HG03039 (cell line): Measurements from ENCODE around the gene OR5D18.
"Not testable (repeated sequence)": the region's sequence is repeated elsewhere in the genome, so short reads cannot be mapped to it uniquely, and the experiment has no call there.

Source experiments
- ATAC-seq: cut with Tn5 transposase; IDR thresholded peaks from one replicate; pipeline ENCODE4 v1.9.1; 2021; ENCODE audit warnings: mild to moderate bottlenecking, moderate library complexity; ENCODE audit not compliant: unreplicated experiment

The OR5D18 gene

DNA sequence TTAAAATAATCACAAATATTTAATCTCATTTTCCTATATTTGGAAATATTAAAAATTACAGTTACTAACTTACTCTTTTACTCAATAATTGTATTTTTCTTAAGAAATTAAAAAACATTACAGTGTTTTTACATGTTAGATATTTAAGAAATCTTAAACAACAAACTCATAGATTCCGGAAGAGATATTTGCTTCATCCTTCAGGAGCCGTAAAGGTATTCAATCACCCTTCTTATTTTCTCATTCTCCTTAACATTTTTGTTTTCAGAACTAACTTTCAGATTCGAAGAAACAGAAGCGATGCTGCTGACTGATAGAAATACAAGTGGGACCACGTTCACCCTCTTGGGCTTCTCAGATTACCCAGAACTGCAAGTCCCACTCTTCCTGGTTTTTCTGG, at the start of gene OR5D18:
OR5D18 (plus strand) TSS at position 301 of the 400 bp plus-strand sequence; CDS start at position 301, 0 bp downstream.
- no peak for ATAC-seq

DNA sequence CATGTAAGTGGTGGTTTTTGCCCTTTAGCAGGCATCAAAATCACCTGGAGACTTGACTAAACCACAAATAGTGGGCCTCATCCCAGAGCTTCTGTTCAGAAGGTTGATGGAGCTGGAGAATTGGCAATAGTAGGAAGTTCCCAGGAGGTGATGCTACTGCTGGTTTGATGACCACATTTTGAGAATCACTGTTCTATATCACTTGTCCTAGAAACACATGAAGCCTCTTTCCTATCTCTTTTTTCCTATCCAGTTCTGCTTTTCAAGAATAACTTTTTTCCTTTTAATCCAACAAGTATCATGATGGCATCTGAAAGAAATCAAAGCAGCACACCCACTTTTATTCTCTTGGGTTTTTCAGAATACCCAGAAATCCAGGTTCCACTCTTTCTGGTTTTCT, 46.3 kb upstream of the OR5D18 start, which contains the start of gene OR5D13:
OR5D13 (plus strand) TSS at position 301 of the 400 bp plus-strand sequence; CDS start at position 301, 0 bp downstream.
- no peak for ATAC-seq

DNA sequence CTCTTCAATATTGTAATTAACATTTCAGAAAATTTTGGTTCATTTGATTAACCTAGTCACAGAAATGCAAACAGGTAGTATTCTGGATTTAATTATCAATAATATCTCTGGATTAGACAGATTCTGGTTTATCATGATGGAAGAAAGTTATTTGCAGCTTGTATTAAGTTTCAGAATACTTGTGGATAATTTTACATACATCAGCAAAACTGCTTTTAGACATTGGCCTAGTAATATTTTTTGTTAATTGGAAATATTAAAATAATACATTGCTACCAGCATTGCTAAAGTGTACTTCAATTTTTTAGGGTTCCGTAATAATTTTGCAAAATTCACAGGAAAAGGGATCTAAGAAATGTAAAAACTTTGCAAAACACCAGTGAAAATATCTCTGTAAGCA, 27.8 kb upstream of the OR5D18 start:
- no peak for ATAC-seq

DNA sequence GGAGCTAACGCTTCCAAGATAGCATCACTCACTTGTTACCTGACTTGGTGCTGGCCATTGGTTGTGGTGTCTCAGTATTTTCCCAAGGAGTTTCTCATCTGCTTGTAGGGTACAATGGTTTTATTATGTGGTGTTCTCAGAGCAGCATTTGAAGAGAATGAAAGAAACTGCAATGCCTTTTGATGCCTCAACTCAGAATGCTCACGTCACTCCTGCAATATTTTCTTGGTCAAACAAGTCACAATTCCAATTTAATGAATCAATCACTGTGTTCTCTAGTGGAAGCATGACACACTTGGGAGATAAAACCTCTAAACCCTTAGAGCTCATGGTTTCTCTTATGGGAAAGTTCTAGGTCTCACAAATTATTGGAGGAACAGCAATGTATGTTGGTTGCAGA, 26.1 kb upstream of the OR5D18 start:
- ATAC-seq = no peak

DNA sequence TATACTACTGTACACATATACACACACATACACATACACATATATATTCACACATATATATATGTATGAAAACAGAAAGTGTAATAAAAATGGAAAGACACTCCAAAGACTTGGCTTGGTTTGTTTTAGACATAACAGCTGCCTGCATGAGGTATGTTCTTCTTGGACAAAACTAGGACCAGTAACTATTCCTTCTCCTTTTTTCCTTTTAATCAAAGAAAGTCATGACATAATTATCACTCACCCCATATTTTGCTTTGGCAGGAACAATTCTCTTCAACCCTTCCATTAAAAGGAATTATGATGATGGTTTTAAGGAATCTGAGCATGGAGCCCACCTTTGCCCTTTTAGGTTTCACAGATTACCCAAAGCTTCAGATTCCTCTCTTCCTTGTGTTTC, 24.2 kb upstream of the OR5D18 start, which contains the start of gene OR5D14:
OR5D14 (plus strand) TSS at position 301 of the 400 bp plus-strand sequence; CDS start at position 301, 0 bp downstream.
- no peak for ATAC-seq

DNA sequence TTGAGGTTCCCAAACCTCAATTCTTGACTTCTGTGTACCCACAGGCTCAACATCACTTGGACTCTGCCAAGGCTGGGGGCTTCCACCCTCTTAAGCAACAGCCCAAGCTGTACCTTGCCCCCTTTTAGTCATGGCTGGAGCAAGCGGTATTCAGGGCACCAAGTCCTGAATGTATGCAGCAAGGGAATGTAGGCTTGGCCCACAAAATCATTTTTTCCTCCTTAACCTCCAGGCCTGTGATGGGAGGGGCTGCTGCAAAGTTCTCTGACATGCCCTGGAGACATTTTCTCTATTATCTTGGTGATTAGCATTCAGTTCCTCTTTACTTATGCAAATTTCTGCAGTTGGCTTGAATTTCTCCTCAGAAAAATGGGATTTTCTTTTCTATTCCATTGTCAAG, 13.2 kb upstream of the OR5D18 start:
- ATAC-seq = no peak

DNA sequence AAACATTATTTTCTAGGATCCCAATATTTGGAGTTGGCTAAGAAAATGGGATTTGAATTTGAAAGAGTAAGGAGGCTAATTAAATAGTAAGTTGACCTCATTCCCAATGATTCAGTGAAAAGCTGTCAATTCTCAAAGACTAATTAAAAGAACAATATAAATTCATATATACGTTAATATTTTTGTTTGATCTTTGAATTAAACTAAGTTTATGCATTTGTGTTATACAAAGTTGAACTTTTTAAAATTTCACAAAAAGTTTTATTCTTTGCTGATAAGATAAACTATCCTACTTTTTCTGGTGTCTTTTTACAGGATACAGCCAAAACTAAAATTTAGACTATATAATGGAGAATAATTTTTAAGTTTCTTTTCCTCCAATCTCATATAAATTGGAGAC, 8.4 kb upstream of the OR5D18 start, which contains the start of gene OR5L1:
OR5L1 (plus strand) TSS at position 301 of the 400 bp plus-strand sequence. CDS start 100 bp downstream, outside the sequence.
- no peak for ATAC-seq

DNA sequence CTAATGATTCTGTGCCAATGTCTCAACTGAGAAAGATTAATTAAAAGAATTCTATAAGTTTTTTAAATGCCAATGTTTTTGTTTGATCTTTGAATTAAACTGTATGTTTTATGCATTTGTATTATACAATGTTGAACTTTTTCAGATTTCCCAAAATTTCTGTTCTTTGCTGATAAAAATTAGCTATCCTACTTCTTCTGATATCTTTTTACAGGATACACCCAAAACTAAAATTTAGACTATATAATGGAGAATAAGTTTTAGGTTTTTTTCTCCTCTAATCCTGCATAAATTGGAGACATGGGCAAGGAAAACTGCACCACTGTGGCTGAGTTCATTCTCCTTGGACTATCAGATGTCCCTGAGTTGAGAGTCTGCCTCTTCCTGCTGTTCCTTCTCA, 7.5 kb downstream of the OR5D18 start, which contains the start of gene OR5L2:
OR5L2 (plus strand) TSS at position 301 of the 400 bp plus-strand sequence; CDS start at position 301, 0 bp downstream.
- no peak for ATAC-seq

DNA sequence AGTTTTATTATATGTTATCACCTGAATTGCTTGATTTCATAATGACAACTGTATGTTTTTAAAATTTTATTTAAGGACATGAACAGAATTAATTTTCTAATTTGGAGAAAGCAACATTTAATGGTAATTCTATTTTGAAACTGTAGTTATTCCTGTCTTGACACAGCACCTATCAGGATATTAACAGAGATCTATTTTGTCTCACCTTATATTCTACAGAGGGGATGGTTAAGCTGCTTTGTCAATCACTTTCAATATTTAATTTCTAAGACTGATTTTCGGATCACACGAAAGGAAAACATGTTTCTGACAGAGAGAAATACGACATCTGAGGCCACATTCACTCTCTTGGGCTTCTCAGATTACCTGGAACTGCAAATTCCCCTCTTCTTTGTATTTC, 19.0 kb downstream of the OR5D18 start, which contains the start of gene OR5D16:
OR5D16 (plus strand) TSS at position 301 of the 400 bp plus-strand sequence; CDS start at position 301, 0 bp downstream.
- ATAC-seq = no peak

DNA sequence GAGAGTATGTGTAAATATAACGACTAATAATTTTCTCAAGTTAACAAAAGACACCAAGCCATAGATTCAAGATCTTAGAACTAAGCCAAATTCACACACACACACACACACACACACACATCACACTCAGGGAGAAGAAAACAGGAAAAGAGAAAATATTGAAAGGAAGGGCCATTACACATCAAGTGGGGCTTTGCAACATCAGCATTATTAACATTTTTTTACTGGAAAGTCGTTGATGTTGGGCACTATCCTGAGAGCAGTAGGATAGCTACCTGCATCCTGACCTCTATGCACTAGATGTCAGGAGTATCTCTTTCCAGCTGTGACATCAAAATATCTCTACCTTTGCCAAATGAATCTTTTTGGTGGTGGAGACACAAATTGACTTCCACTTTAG, 28.0 kb downstream of the OR5D18 start:
- no peak for ATAC-seq

DNA sequence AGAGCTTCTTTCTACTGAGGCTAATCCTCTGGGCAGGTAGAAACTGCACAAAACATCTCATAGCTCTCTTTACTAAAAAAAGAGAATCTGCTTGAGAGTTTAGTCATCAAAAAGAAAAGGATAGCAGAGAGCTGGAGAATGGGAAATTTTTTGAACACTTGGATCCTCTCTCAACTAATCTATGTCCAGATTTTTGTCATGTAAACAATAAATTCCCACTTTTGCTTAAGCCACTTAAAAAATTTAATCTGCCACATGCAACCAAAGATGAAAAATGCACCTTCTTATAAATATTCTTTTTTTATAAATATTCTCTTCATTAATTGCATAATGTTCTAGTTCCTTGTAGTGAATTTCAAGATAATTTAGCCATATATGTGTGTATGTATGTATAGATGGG, 29.6 kb downstream of the OR5D18 start:
- no peak for ATAC-seq

DNA sequence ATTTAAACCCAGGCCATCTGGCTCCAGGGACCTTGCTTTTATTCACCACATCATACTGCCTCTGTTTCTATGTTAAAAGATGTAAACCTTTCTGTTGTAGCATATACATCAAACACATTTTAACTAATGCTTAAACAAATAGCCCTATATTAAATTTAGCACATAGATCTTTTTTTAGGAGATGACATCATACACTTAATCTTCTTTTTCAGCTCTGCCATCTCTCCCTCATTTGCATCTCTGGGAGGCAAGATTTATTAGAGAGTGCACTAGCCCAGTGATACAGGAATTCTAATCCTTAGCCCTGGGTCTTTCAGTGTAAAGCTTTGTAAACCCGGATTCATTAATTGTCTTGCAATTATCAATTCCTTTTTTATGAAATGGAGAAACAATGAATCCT, 32.7 kb downstream of the OR5D18 start:
- ATAC-seq = no peak

DNA sequence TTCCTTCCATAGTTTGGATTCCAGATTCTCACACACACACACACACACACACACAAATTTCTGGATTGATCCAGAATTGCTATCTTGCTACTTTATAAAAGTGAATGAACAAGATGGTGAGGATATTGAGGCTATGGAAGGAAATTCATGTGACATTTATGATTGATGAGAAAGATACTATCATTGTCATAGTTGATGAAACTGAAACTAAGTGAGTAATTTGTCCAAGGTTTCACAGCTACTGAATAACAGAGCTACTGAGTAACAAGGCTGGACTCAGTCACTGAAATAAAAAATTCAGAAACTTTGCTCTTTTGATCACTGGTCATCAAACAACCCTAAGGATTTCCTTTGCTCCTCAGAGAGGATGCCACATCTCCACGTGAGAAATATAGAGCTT, 35.3 kb downstream of the OR5D18 start:
- no peak for ATAC-seq

DNA sequence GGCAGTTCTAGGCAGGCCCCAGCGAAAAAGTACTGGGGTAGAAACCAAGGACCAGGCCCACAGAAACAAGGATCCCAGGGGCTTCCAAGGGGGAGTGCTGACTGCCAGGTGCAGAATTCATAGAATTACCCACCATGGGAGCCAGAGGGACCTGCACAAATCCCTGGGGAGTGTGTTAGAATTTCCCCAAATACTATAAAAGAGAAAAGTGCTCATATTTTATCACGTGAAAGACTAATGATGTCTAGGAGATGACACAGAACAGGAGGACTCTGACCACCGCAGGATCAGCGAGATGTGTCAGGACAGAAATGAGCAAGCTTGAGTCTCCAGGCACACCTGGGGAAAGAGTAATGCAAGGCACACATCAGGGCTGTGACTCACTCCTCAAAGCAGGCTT, 47.9 kb downstream of the OR5D18 start:
- not testable (repeated sequence) for ATAC-seq
